Body of pancreas (tissue), 4 donors: Measurements from ENCODE around the gene FAM131C.

Experiments
- CTCF ChIP-seq, 7 experiments: fragments of 450-650 bp in 4 of 7; fragments of 200-600 bp in 3 of 7; sonication (generic) in 3 of 7; IDR thresholded peaks; one replicate each; pipeline ENCODE4 v1.5.1; 2016 to 2019; ENCODE audit warnings: antibody characterized with exemption in 7 of 7
- POLR2A ChIP-seq, 3 donors: fragments of 450-650 bp; IDR thresholded peaks; one replicate each; pipeline ENCODE4 v1.6.1; 2016; ENCODE audit warnings: antibody characterized with exemption in 3 of 3, mild to moderate bottlenecking in 2 of 3

GRCh38 chr1:16119926-16120325, 46.5 kb upstream of the FAM131C start:
- TF ChIP-seq POLR2A (IDR thresholded peaks at IDR 0.05) (no peak), CTCF (IDR thresholded peaks at IDR 0.05) (no peak)
